ENCODE measurements around the gene SPACA7.

SPACA7 gene

DNA sequence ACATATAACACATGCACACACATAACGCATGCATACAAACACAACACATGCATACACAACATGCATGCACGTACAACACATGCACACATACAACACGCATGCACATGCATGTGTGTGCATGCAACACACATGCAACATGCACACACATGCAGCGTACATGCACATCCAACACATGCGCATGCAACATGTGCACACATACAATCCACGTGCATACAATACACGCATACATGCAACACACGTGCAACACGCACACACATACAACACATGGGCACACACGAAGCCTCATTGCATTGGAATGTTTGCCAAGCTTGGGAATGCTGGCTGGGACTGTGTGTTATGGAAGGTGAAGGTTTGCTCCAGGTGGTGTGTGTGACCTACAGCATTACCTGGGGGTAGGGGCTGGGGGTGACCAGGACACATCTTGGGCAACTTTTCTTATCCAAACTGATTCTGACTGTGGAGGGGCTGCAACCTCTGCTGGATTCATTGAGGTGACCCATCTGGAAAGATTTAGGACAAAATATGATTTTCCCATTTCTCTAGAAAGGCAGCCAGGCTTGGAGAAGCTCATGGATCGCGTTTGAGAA is 58.9 kb downstream of the SPACA7 start:
- H3K4me1 ChIP-seq (ENCODE audit: control insufficient read depth in 5 of 5, insufficient read depth in 5 of 5, low read length in 5 of 5), result no peaks in the 10 kb centered on the region
- H3K9me3 ChIP-seq (ENCODE audit: control insufficient read depth in 5 of 5, low read length in 5 of 5), result peaks cover 3 to 20% (median 6%) of the 10 kb centered on the region in 5 donors
- no peak overlapping the region for H3K9ac ChIP-seq (ENCODE audit: low read length in 5 of 5)
- peaks cover 0 to 5% (median 3%) of the 10 kb centered on the region in 5 donors for H3K27me3 ChIP-seq (ENCODE audit: control insufficient read depth in 5 of 5, insufficient read depth in 4 of 5, low read length in 5 of 5)
- no peak overlapping the region for H3K27ac ChIP-seq (ENCODE audit: low read depth, low read length)
- no peaks in the 10 kb centered on the region for H3K36me3 ChIP-seq (ENCODE audit: control insufficient read depth in 5 of 5, insufficient read depth in 5 of 5, low read length in 5 of 5)
- no peak overlapping the region for H3K4me3 ChIP-seq (ENCODE audit: low read depth in 1 of 5, low read length in 5 of 5)

DNA sequence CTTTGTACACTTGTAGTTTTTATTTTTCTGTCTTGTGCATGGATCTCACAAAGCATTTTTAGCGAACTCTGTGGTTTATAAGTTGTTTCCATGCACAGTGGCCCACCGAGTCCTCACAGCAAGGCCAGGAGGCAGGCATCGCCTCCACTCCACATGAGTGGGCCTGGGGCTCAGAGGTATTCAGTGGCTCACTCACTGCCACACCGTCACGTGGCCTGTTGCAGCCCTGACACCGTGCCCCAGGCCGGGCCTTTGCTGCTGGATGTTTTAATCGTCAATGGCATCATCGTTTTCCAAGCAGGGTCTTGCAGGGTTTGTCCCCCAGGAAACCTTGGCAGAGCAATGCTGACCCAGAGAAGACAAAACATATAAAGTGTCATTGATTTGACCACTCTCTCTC is 59.8 kb downstream of the SPACA7 start:
- no peak overlapping the region for H3K9ac ChIP-seq (ENCODE audit: low read length in 5 of 5)
- H3K27me3 ChIP-seq (ENCODE audit: control insufficient read depth in 5 of 5, insufficient read depth in 4 of 5, low read length in 5 of 5), result peaks cover 0 to 5% (median 3%) of the 10 kb centered on the region in 5 donors
- no peak overlapping the region for H3K4me3 ChIP-seq (ENCODE audit: low read depth in 1 of 5, low read length in 5 of 5)
- H3K9me3 ChIP-seq (ENCODE audit: control insufficient read depth in 5 of 5, low read length in 5 of 5), result peaks cover 3 to 14% (median 4%) of the 10 kb centered on the region in 5 donors
- H3K36me3 ChIP-seq (ENCODE audit: control insufficient read depth in 5 of 5, insufficient read depth in 5 of 5, low read length in 5 of 5), result no peaks in the 10 kb centered on the region
- no peak overlapping the region for H3K27ac ChIP-seq (ENCODE audit: low read depth, low read length)
- H3K4me1 ChIP-seq (ENCODE audit: control insufficient read depth in 5 of 5, insufficient read depth in 5 of 5, low read length in 5 of 5), result no peaks in the 10 kb centered on the region

DNA sequence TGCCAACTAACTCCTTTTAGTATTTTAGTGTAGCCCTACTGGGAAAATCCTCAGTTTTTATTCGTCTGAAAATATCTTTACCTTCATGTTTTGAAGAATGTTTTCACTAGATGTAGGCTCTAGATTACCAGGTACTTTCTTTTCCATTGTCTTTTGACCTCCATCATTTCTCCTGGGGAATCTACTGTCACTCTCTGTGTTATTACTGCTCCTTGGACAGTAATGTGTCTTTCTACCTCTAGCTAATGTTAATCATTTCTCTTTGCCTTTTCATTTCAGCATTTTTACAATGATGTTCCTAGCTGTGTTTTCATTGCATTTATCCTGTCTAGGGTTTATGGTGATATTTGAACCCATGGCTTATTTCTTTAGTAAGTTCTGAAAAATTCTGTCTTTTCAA is 61.9 kb downstream of the SPACA7 start:
- H3K27ac ChIP-seq (ENCODE audit: low read depth, low read length), result no peak overlapping the region
- H3K9me3 ChIP-seq (ENCODE audit: control insufficient read depth in 5 of 5, low read length in 5 of 5), result peaks cover 3 to 14% (median 4%) of the 10 kb centered on the region in 5 donors
- H3K9ac ChIP-seq (ENCODE audit: low read length in 5 of 5), result no peak overlapping the region
- no peaks in the 10 kb centered on the region for H3K4me1 ChIP-seq (ENCODE audit: control insufficient read depth in 5 of 5, insufficient read depth in 5 of 5, low read length in 5 of 5)
- no peak overlapping the region for H3K4me3 ChIP-seq (ENCODE audit: low read depth in 1 of 5, low read length in 5 of 5)
- peaks cover 7 to 17% (median 14%) of the 10 kb centered on the region in 5 donors for H3K27me3 ChIP-seq (ENCODE audit: control insufficient read depth in 5 of 5, insufficient read depth in 4 of 5, low read length in 5 of 5)
- H3K36me3 ChIP-seq (ENCODE audit: control insufficient read depth in 5 of 5, insufficient read depth in 5 of 5, low read length in 5 of 5), result no peaks in the 10 kb centered on the region

DNA sequence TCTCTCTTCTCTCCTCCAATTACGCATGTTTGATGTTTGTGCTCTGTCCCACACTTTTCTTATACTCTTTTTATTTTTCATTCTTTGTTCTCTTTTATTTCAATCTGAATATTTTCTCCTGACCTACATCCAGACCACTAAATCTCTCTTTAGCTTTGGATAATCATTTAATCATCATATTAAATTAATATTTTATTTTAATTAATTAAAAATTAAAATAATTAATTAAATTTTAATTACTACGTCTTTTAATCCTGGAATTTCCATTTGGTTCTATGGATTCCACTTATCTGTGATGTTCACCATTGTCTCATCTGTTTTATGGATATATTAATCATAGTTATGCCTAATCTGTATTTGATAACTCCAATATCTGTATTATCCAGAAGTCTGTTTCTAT is 62.4 kb downstream of the SPACA7 start:
- Histone ChIP-seq H3K9ac (ENCODE audit: low read length in 5 of 5) (no peak overlapping the region), H3K9me3 (ENCODE audit: control insufficient read depth in 5 of 5, low read length in 5 of 5) (peaks cover 3 to 14% (median 4%) of the 10 kb centered on the region in 5 donors), H3K27me3 (ENCODE audit: control insufficient read depth in 5 of 5, insufficient read depth in 4 of 5, low read length in 5 of 5) (peaks cover 10 to 21% (median 17%) of the 10 kb centered on the region in 5 donors), H3K4me3 (ENCODE audit: low read depth in 1 of 5, low read length in 5 of 5) (no peak overlapping the region), H3K4me1 (ENCODE audit: control insufficient read depth in 5 of 5, insufficient read depth in 5 of 5, low read length in 5 of 5) (peaks cover 0 to 2% (median under 1%) of the 10 kb centered on the region in 5 donors), H3K36me3 (ENCODE audit: control insufficient read depth in 5 of 5, insufficient read depth in 5 of 5, low read length in 5 of 5) (no peaks in the 10 kb centered on the region), H3K27ac (ENCODE audit: low read depth, low read length) (no peak overlapping the region)

DNA sequence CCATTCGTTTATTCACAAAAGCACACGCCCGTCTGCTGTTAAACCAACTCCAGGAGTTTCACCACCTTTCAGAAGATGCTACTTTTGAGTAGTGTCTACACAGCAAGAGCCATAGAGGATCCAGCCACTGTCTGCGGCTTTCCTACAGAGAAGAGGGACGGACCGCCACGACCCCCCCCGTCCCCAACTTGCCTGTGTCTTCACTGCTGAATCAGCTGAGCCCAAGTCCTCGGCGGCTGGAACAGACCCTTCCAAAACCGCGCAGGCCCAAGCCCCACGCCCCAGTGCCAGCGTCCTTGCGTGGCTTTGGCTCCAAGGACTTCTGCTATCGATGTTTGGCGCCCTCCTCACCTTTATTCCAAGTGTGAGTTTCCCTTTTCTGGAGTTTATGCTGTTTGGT is 65.1 kb downstream of the SPACA7 start:
- Histone ChIP-seq H3K27me3 (ENCODE audit: control insufficient read depth in 5 of 5, insufficient read depth in 4 of 5, low read length in 5 of 5) (peaks cover 28 to 39% (median 34%) of the 10 kb centered on the region in 5 donors), H3K36me3 (ENCODE audit: control insufficient read depth in 5 of 5, insufficient read depth in 5 of 5, low read length in 5 of 5) (no peaks in the 10 kb centered on the region), H3K4me1 (ENCODE audit: control insufficient read depth in 5 of 5, insufficient read depth in 5 of 5, low read length in 5 of 5) (peaks cover 0 to 6% (median 4%) of the 10 kb centered on the region in 5 donors), H3K4me3 (ENCODE audit: low read depth in 1 of 5, low read length in 5 of 5) (no peak overlapping the region), H3K9me3 (ENCODE audit: control insufficient read depth in 5 of 5, low read length in 5 of 5) (peaks cover 3 to 14% (median 4%) of the 10 kb centered on the region in 5 donors), H3K27ac (ENCODE audit: low read depth, low read length) (no peak overlapping the region), H3K9ac (ENCODE audit: low read length in 5 of 5) (no peak overlapping the region)

DNA sequence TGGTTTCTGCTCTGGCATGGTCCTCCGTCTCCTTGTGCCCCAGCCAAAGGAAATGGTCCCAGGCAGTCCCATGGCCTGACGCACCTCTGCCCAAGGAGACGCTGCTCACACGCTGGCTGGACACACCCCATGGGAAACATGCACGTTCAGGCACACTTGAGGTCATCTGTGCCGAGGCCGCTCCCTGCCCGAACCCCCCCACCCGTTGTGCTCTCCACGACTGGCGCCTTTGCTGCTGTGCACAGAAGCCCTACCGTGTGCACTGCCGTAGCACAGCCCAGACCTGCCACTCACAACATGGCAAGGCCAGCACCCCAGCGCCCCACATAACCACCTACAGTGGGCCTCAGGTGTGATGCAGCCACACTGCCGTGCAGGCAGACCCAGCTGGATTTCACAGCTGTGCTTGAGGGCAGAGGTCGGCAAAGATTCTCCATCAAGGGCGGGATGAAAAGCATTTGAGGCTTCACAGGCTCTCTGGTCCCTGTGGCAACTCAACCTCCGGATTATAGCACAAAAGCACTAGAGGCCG is 65.7 kb downstream of the SPACA7 start:
- H3K27me3 ChIP-seq (ENCODE audit: control insufficient read depth in 5 of 5, insufficient read depth in 4 of 5, low read length in 5 of 5), result peaks cover 31 to 45% (median 38%) of the 10 kb centered on the region in 5 donors
- H3K9me3 ChIP-seq (ENCODE audit: control insufficient read depth in 5 of 5, low read length in 5 of 5), result peaks cover 3 to 14% (median 4%) of the 10 kb centered on the region in 5 donors
- H3K9ac ChIP-seq (ENCODE audit: low read length in 5 of 5), result no peak overlapping the region
- H3K36me3 ChIP-seq (ENCODE audit: control insufficient read depth in 5 of 5, insufficient read depth in 5 of 5, low read length in 5 of 5), result no peaks in the 10 kb centered on the region
- no peak overlapping the region for H3K27ac ChIP-seq (ENCODE audit: low read depth, low read length)
- peaks cover 0 to 6% (median 4%) of the 10 kb centered on the region in 5 donors for H3K4me1 ChIP-seq (ENCODE audit: control insufficient read depth in 5 of 5, insufficient read depth in 5 of 5, low read length in 5 of 5)
- H3K4me3 ChIP-seq (ENCODE audit: low read depth in 1 of 5, low read length in 5 of 5), result no peak overlapping the region

DNA sequence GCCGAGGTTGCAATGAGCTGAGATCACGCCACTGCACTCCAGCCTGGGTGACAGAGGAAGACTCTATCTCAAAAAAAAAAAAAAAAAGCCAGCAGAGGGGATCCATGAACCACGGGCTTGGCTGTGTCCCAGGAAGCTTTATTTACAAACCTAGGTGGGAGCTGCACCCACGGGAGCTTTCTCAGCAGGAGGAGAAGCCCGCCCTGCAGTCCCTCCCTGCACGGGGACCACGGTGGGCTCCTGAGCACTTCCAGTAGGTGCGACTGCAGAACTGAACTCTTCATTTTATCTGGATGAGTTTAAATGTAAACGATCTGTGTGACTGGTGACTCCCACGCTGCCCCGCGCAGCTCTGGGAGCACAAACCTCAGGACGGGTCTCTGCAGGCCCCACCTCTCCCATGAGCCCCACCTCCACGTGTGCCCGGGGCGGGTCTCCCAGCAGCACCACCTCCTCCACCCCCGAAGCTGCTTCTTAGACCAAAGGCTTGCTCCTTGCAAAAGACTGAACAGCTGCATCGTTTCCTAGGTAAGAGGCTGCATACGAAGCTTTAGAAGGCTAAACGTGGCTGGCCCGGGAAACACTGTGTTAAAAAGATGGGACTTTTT is 66.4 kb downstream of the SPACA7 start:
- H3K4me3 ChIP-seq (ENCODE audit: low read depth in 1 of 5, low read length in 5 of 5), result no peak overlapping the region
- peaks cover 31 to 46% (median 38%) of the 10 kb centered on the region in 5 donors for H3K27me3 ChIP-seq (ENCODE audit: control insufficient read depth in 5 of 5, insufficient read depth in 4 of 5, low read length in 5 of 5)
- no peak overlapping the region for H3K9ac ChIP-seq (ENCODE audit: low read length in 5 of 5)
- H3K4me1 ChIP-seq (ENCODE audit: control insufficient read depth in 5 of 5, insufficient read depth in 5 of 5, low read length in 5 of 5), result peaks cover 0 to 6% (median 4%) of the 10 kb centered on the region in 5 donors
- H3K9me3 ChIP-seq (ENCODE audit: control insufficient read depth in 5 of 5, low read length in 5 of 5), result peaks cover 3 to 14% (median 4%) of the 10 kb centered on the region in 5 donors
- H3K36me3 ChIP-seq (ENCODE audit: control insufficient read depth in 5 of 5, insufficient read depth in 5 of 5, low read length in 5 of 5), result no peaks in the 10 kb centered on the region
- H3K27ac ChIP-seq (ENCODE audit: low read depth, low read length), result no peak overlapping the region

DNA sequence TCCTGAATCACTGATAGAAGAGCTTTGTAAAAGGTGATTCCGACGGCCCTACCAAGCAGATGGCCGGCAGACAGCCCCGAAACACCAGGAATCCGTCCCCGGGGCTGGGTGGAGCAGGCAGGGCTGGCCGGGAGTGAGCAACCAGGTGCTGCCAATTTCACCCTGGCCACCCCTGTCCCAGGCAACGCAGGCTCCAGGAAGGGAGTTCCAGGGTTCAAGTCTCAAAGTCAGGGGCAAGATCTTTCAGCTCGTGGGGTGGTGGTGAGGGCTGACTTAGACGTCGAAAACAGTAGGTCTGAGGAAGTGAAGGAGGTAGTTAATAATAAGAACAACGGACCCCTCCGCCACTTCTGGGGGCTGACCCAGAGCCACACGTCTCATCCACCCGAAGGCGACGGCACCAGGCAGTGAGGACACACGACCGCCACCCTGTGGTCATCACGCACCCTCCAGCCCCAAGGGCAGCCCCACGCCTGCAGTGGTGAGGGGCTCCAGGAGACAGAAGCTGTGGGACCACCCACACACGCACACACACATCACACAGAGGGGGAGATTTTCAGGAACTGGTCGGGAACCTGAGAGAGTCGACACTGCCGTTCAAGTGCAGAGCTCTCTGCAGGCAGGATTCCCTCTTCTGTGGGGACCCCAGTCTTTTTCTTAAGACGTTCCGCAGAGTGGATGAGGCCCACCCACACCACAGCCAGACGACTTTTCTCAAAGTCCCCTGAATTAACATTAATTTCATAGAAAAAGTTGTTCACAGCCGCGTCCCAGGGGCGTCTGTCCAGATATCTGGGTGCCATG is 67.2 kb downstream of the SPACA7 start:
- H3K9me3 ChIP-seq (ENCODE audit: control insufficient read depth in 5 of 5, low read length in 5 of 5), result peaks cover 0 to 6% (median under 1%) of the 10 kb centered on the region in 5 donors
- no peak overlapping the region for H3K27ac ChIP-seq (ENCODE audit: low read depth, low read length)
- H3K36me3 ChIP-seq (ENCODE audit: control insufficient read depth in 5 of 5, insufficient read depth in 5 of 5, low read length in 5 of 5), result no peaks in the 10 kb centered on the region
- no peak overlapping the region for H3K9ac ChIP-seq (ENCODE audit: low read length in 5 of 5)
- H3K4me1 ChIP-seq (ENCODE audit: control insufficient read depth in 5 of 5, insufficient read depth in 5 of 5, low read length in 5 of 5), result peaks cover 0 to 6% (median 4%) of the 10 kb centered on the region in 5 donors
- H3K4me3 ChIP-seq (ENCODE audit: low read depth in 1 of 5, low read length in 5 of 5), result no peak overlapping the region
- H3K27me3 ChIP-seq (ENCODE audit: control insufficient read depth in 5 of 5, insufficient read depth in 4 of 5, low read length in 5 of 5), result peaks cover 31 to 46% (median 43%) of the 10 kb centered on the region in 5 donors

DNA sequence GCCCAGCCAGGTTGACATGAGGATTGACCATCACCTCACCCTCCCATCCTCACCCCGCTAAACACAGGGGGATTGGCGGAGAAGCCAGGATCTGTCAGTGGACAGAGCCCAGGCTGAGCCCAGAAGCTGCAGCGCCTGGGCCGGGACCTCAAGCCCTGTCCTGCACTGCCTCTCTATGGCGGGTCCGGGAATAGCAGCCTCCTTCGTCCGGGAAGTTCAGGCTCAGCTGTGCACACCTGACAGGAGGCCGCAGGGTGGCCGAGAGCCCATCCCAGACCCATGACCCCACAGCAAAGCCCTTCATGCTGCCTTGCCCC is 67.8 kb downstream of the SPACA7 start:
- Histone ChIP-seq H3K4me3 (ENCODE audit: low read depth in 1 of 5, low read length in 5 of 5) (no peak overlapping the region), H3K9me3 (ENCODE audit: control insufficient read depth in 5 of 5, low read length in 5 of 5) (peaks cover 0 to 2% (median 0%) of the 10 kb centered on the region in 5 donors), H3K27me3 (ENCODE audit: control insufficient read depth in 5 of 5, insufficient read depth in 4 of 5, low read length in 5 of 5) (peaks cover 33 to 49% (median 45%) of the 10 kb centered on the region in 5 donors), H3K27ac (ENCODE audit: low read depth, low read length) (no peak overlapping the region), H3K4me1 (ENCODE audit: control insufficient read depth in 5 of 5, insufficient read depth in 5 of 5, low read length in 5 of 5) (peaks cover 0 to 6% (median 4%) of the 10 kb centered on the region in 5 donors), H3K36me3 (ENCODE audit: control insufficient read depth in 5 of 5, insufficient read depth in 5 of 5, low read length in 5 of 5) (no peaks in the 10 kb centered on the region), H3K9ac (ENCODE audit: low read length in 5 of 5) (no peak overlapping the region)

Data from subcutaneous abdominal adipose tissue (tissue), 5 donors.